ENCODE data around the gene METTL14.

- TF ChIP-seq CTCF (optimal IDR thresholded peaks at IDR 0.05 in 1 of 3, IDR thresholded peaks at IDR 0.05 in 1 of 3, conservative IDR thresholded peaks at IDR 0.05 in 1 of 3; ENCODE audit: extremely low read depth in 1 of 3, insufficient read depth in 2 of 3, low read length in 3 of 3) (no peak), EZH2 (IDR thresholded peaks at IDR 0.05; ENCODE audit: low read length) (no peak)
Observed at GRCh38 chr4:118743867-118744266, 58.7 kb downstream of the METTL14 start.
